Urinary bladder (tissue), 4 donors: ENCODE measurements around the gene WDFY4. TPM values are rescaled to one million over a fixed set of nuclear protein-coding genes. Genes with fewer than 3 reads are reported as not detected.

Experiments
- DNase-seq: peaks from one replicate; pipeline ENCODE4 v3.0.0-alpha.2; 2015; ENCODE audit errors: extremely low spot score
- H3K27ac ChIP-seq: one replicate; pipeline ENCODE4 v1.5.1; 2013; ENCODE audit warnings: low read depth, mild to moderate bottlenecking, moderate library complexity
- H3K36me3 ChIP-seq: one replicate; pipeline ENCODE4 v1.6.1; 2013; ENCODE audit warnings: mild to moderate bottlenecking, moderate library complexity; ENCODE audit not compliant: insufficient read depth
- H3K4me1 ChIP-seq: one replicate; pipeline ENCODE4 v1.6.1; 2013; ENCODE audit warnings: mild to moderate bottlenecking, moderate library complexity; ENCODE audit not compliant: insufficient read depth
- H3K4me3 ChIP-seq: one replicate; pipeline ENCODE4 v1.5.1; 2013; ENCODE audit warnings: low read depth, low read length
- WGBS: extraction: QIAGEN DNeasy Blood & Tissue Kit; methylation state at CpG from one replicate; pipeline ENCODE4 v1.1.7; 2013; 5-methylcytosine and 5-hydroxymethylcytosine counted together
- polyA plus RNA-seq: library from polyadenylated mRNA; stranded (reverse); fragments of 200-250 nt; gene quantifications from one replicate; pipeline ENCODE4 v1.2.3, GENCODE V29; 2013
- total RNA-seq: library from RNA; depleted of rRNA; stranded (reverse); fragments of >200 nt; gene quantifications from one replicate; pipeline ENCODE4 v1.2.3, GENCODE V29; 2014
- donor health status: healthy with polysubstance abuse.
- donor health status: healthy.

WDFY4 gene
- total and polyA plus RNA-seq, 2 donors: 2.0 to 4.9 TPM

- no peaks in the 10 kb centered on the region for H3K4me1 ChIP-seq
- no peaks in the 10 kb centered on the region for H3K36me3 ChIP-seq
- DNase-seq: no peak
- 91% methylated on average over 9 of the region's 9 CpGs for WGBS
- no peak overlapping the region for H3K27ac ChIP-seq
- H3K4me3 ChIP-seq: no peak overlapping the region
Observed at GRCh38 chr10:48658975-48659269, 25.8 kb upstream of the WDFY4 start.

- H3K4me3 ChIP-seq: no peak overlapping the region
- H3K4me1 ChIP-seq: no peaks in the 10 kb centered on the region
- H3K36me3 ChIP-seq: no peaks in the 10 kb centered on the region
- WGBS: 43% methylated on average over 2 of the region's 2 CpGs
- no peak overlapping the region for H3K27ac ChIP-seq
- DNase-seq: no peak
Observed at GRCh38 chr10:48659790-48660189, 24.9 kb upstream of the WDFY4 start.

DNA sequence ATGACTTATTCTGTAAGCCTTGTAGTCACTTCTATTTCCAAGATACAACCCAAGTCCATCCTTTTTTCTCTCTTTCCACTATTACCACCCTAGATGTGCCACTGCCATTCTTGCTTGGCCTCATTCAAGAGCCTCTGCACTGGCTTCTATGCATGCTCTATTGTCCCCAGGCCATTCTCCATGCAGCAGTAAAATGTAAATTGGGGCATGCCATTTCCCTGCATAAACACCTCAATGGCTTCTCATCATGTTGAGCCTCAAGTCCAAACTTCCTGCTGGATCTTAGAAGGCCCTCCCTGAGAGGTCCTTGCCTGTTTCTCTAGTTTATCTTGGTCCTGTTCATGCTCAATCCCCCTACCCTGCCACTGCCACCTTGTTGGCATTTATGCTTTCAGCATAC, 23.2 kb upstream of the WDFY4 start:
- Histone ChIP-seq H3K27ac (no peak overlapping the region), H3K4me3 (no peak overlapping the region), H3K4me1 (no peaks in the 10 kb centered on the region), H3K36me3 (no peaks in the 10 kb centered on the region)
- no peak for DNase-seq

- Histone ChIP-seq H3K27ac (no peak overlapping the region), H3K4me1 (no peaks in the 10 kb centered on the region), H3K36me3 (no peaks in the 10 kb centered on the region), H3K4me3 (no peak overlapping the region)
- no peak for DNase-seq
- WGBS: 88% methylated on average over 8 of the region's 8 CpGs
Observed at GRCh38 chr10:48667960-48668590, 16.6 kb upstream of the WDFY4 start.

DNA sequence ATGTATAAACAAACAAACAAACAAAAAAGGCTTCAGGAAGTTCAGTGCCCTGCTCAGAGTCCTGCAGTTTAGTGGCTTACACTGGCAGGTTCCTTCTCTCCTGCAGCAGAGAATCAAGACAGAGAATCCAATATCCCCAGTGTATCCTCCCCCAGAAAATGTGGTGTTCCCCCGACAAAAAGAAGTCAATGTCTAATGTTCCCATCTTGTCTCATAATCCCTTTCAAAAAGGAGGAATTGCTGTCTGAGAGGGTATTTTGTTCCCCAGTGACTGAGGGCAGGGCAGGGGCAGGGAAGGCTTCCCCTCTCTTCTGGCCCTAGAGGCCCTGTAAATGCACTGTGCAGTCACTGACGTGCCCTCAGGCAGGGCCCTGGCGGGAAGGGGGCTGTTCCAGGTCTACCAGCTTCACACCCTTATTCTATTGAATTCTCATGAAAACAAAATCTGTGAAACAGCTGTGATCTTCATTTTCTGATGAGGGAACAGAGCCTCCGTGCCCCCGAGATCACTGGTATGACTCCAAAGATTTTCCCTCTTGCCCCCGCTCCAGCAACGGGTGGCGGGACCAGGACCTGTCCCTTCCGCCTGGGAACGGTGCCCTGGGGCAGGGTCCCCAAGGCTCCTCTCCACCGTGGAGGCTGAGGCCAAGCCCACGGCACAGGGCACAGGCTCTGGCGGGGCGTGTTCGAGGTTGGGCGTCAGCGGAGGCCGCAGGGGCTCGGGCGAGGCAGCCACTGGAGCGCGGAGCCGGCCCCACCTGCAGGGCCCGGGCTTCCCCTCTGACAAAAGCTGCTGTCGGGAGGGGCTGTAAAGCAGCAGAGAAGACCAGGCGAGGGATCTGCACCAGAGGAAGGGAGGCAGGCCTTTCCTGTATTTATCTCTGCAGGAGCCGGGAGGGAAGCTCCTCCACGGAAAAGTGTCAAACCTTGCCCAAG, 13.4 kb upstream of the WDFY4 start:
- Histone ChIP-seq H3K27ac (no peak overlapping the region), H3K4me1 (no peaks in the 10 kb centered on the region), H3K36me3 (no peaks in the 10 kb centered on the region), H3K4me3 (no peak overlapping the region)
- WGBS: 47% methylated on average over 28 of the region's 28 CpGs
- DNase-seq: no peak

GRCh38 chr10:48671914-48672595, 12.6 kb upstream of the WDFY4 start:
- Histone ChIP-seq H3K36me3 (no peaks in the 10 kb centered on the region), H3K27ac (no peak overlapping the region), H3K4me3 (no peak overlapping the region), H3K4me1 (no peaks in the 10 kb centered on the region)
- WGBS: 71% methylated on average over 26 of the region's 26 CpGs
- no peak for DNase-seq

GRCh38 chr10:48672596-48673265, 11.9 kb upstream of the WDFY4 start:
- DNase-seq: no peak
- no peaks in the 10 kb centered on the region for H3K36me3 ChIP-seq
- H3K4me1 ChIP-seq: no peaks in the 10 kb centered on the region
- no peak overlapping the region for H3K27ac ChIP-seq
- no peak overlapping the region for H3K4me3 ChIP-seq
- WGBS: 89% methylated on average over 9 of the region's 9 CpGs

- no peak for DNase-seq
- 92% methylated on average over 2 of the region's 2 CpGs for WGBS
- H3K4me1 ChIP-seq: no peaks in the 10 kb centered on the region
- H3K4me3 ChIP-seq: no peak overlapping the region
- no peak overlapping the region for H3K27ac ChIP-seq
- H3K36me3 ChIP-seq: no peaks in the 10 kb centered on the region
Observed at GRCh38 chr10:48677625-48678024, 7.0 kb upstream of the WDFY4 start.

DNA sequence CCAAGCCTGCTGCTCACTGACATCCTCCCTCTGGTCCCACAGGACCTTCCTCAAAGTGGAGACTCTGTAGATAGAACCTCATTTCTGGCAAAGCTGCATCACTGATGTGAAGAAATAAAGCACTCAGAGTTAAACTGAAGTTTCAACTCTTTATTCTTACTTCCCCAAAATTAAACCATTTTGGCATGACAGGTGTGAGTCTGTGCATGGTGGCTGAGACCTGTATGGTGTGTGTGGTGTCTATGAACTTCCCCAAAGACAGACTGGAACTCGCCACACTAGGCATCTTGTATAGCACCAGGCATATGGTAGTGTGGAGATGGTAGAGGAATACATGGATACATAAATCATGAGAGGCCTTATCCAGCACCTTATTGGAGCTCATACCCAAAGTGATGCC, 6.6 kb upstream of the WDFY4 start:
- H3K36me3 ChIP-seq: no peaks in the 10 kb centered on the region
- no peak for DNase-seq
- no peak overlapping the region for H3K4me3 ChIP-seq
- 78% methylated on average over 1 of the region's 1 CpG for WGBS
- no peak overlapping the region for H3K27ac ChIP-seq
- no peaks in the 10 kb centered on the region for H3K4me1 ChIP-seq

GRCh38 chr10:48681740-48682139, 2.9 kb upstream of the WDFY4 start:
- no peak for DNase-seq
- H3K4me1 ChIP-seq: no peaks in the 10 kb centered on the region
- H3K27ac ChIP-seq: no peak overlapping the region
- no peaks in the 10 kb centered on the region for H3K36me3 ChIP-seq
- no peak overlapping the region for H3K4me3 ChIP-seq
- 83% methylated on average over 3 of the region's 3 CpGs for WGBS

DNA sequence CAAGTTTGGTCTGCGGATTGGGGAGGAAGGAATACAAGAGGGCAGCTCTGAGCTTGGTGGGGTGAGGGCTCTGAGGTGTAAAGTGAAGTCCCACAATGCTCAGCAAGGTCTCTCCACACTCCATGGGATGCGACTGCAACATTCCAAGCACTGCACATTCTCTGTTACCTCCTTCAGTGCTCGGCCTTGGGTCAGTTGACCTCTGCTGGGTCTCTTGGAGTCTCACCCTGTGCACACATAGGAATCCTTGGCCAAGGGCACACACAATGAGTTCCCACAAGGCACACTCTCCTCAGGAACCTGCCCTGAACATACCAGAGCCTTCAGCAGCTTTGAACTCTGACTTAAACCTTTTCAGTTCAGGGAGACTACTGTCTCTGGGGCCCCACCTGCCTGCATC, 2.4 kb upstream of the WDFY4 start:
- H3K36me3 ChIP-seq: no peaks in the 10 kb centered on the region
- no peak overlapping the region for H3K27ac ChIP-seq
- no peaks in the 10 kb centered on the region for H3K4me1 ChIP-seq
- H3K4me3 ChIP-seq: no peak overlapping the region
- DNase-seq: no peak
- 92% methylated on average over 3 of the region's 3 CpGs for WGBS

GRCh38 chr10:48683424-48683823, 1.2 kb upstream of the WDFY4 start:
- Histone ChIP-seq H3K27ac (no peak overlapping the region), H3K4me3 (no peak overlapping the region)
- 94% methylated on average over 6 of the region's 6 CpGs for WGBS

GRCh38 chr10:48683868-48684267, 805 bp upstream of the WDFY4 start:
- Histone ChIP-seq H3K36me3 (no peaks in the 10 kb centered on the region), H3K4me3 (no peak overlapping the region), H3K4me1 (no peaks in the 10 kb centered on the region), H3K27ac (no peak overlapping the region)
- DNase-seq: no peak
- WGBS: 80% methylated on average over 5 of the region's 5 CpGs

More at GRCh38 chr10:48683424-48683823, 1.2 kb upstream of the WDFY4 start:
- no peaks in the 10 kb centered on the region for H3K4me1 ChIP-seq
- no peaks in the 10 kb centered on the region for H3K36me3 ChIP-seq
- no peak for DNase-seq

DNA sequence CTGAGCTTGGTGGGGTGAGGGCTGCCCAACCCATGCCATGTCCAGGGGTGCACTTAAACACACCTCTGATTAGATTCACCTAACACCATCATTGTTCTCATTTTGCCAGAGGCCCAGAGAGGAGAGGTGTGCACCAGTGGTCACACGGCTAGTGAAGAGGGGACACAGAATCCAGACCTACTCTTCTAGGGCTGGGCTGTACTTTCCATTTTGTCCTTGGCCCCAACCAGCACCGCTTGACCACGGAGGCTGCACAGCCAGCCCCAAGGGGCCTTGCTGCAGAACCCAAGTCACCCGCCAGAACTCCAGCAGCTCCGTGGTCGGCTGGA, 246 bp upstream of the WDFY4 start:
- WGBS: 84% methylated on average over 6 of the region's 6 CpGs
- no peak overlapping the region for H3K4me3 ChIP-seq
- no peaks in the 10 kb centered on the region for H3K36me3 ChIP-seq
- no peaks in the 10 kb centered on the region for H3K4me1 ChIP-seq
- H3K27ac ChIP-seq: no peak overlapping the region
- no peak for DNase-seq
